Activated B cell treated with CpG ODN at 0.5 μM for 24 hours (primary cell): Measurements from ENCODE around the gene MLN. TPM values are rescaled to one million over a fixed set of nuclear protein-coding genes. Genes with fewer than 3 reads are reported as not detected.

Experiments
- ATAC-seq: fragments of 200-7000 bp; cut with Tn5 transposase; one replicate; pipeline ENCODE4 v1.10.0; 2021; ENCODE audit warnings: low read depth, mild to moderate bottlenecking, moderate library complexity
- CTCF ChIA-PET: fragments of 350-600 bp; sonication (Branson Sonifier 250); formaldehyde crosslinking; loops from one replicate; lab custom pipeline; 2021; ENCODE audit warnings: antibody characterized with exemption; lab: Charles Lee
- POLR2A ChIA-PET: fragments of 350-600 bp; sonication (Branson Sonifier 250); formaldehyde crosslinking; loops from one replicate; lab custom pipeline; 2021; ENCODE audit warnings: antibody characterized with exemption; lab: Charles Lee
- DNase-seq: peaks from one replicate; pipeline ENCODE4 v3.0.0; 2022
- H3K27ac Mint-ChIP-seq: one replicate; pipeline ENCODE4 v1.8.0; 2020; ENCODE audit warnings: mixed read lengths
- H3K27me3 Mint-ChIP-seq: one replicate; pipeline ENCODE4 v1.8.0; 2021; ENCODE audit warnings: mixed read lengths
- H3K36me3 Mint-ChIP-seq: one replicate; pipeline ENCODE4 v1.8.0; 2021; ENCODE audit warnings: low read depth, mixed read lengths
- H3K4me1 Mint-ChIP-seq: one replicate; pipeline ENCODE4 v1.8.0; 2021; ENCODE audit warnings: mixed read lengths
- H3K4me3 Mint-ChIP-seq: one replicate; pipeline ENCODE4 v1.8.0; 2020; ENCODE audit warnings: mild to moderate bottlenecking, mixed read lengths
- H3K9me3 Mint-ChIP-seq: one replicate; pipeline ENCODE4 v1.8.0; 2020; ENCODE audit warnings: mixed read lengths
- intact Hi-C: fragments of 100-400 bp; cut with micrococcal nuclease; formaldehyde crosslinking; loops from one replicate; pipeline ENCODE4 v1.15.1; 2024
- total RNA-seq: library from RNA; stranded (reverse); gene quantifications from 2 replicates; pipeline ENCODE4 v1.2.3, GENCODE V29; 2022
- TF ChIP-seq, protein P1 (sequence below): fragments of 200-600 bp; IDR thresholded peaks from one replicate; pipeline ENCODE4 v1.8.0; 2022; ENCODE audit warnings: antibody characterized with exemption, mild to moderate bottlenecking

MLN gene
- total RNA-seq, 1 donor from 2014 or later, result not detected

DNA sequence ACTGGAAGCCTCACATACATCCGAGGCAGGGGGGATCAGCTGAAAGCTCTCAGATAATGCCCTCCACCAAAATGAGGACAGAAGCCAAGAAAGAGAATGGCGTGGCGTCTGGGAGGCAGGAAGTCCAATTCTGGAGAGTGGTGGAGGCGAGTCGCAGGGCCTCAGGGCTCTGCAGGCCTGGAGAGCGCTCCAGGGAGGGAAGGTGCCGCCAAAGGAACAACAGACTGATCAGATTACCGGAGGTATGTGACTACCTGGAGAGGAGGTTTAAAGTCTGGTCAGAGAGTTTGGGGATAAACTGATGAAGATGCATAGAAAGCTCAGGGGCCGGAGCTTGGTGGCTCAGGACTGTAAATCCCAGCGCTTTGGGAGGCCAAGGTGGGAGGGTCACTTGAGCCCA is 45.9 kb downstream of the MLN start:
- H3K4me1 Mint-ChIP-seq, result peaks cover 7% of the 10 kb centered on the region
- ChIA-PET POLR2A (no interaction called here), CTCF (interaction anchor here (1.4 kb wide), 2 partner anchors 13 to 15 kb away, joined by 4 to 5 read pairs; no protein-coding TSS in a partner anchor)
- H3K9me3 Mint-ChIP-seq, result no peaks in the 10 kb centered on the region
- H3K36me3 Mint-ChIP-seq, result no peaks in the 10 kb centered on the region
- H3K4me3 Mint-ChIP-seq, result no peak overlapping the region
- ATAC-seq (no peak), DNase-seq (no peak)
- intact Hi-C loops, result no loop called here
- TF ChIP-seq, protein P1, sequence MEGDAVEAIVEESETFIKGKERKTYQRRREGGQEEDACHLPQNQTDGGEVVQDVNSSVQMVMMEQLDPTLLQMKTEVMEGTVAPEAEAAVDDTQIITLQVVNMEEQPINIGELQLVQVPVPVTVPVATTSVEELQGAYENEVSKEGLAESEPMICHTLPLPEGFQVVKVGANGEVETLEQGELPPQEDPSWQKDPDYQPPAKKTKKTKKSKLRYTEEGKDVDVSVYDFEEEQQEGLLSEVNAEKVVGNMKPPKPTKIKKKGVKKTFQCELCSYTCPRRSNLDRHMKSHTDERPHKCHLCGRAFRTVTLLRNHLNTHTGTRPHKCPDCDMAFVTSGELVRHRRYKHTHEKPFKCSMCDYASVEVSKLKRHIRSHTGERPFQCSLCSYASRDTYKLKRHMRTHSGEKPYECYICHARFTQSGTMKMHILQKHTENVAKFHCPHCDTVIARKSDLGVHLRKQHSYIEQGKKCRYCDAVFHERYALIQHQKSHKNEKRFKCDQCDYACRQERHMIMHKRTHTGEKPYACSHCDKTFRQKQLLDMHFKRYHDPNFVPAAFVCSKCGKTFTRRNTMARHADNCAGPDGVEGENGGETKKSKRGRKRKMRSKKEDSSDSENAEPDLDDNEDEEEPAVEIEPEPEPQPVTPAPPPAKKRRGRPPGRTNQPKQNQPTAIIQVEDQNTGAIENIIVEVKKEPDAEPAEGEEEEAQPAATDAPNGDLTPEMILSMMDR, result no peak
- H3K27ac Mint-ChIP-seq, result no peak overlapping the region
- peaks cover 9% of the 10 kb centered on the region for H3K27me3 Mint-ChIP-seq

DNA sequence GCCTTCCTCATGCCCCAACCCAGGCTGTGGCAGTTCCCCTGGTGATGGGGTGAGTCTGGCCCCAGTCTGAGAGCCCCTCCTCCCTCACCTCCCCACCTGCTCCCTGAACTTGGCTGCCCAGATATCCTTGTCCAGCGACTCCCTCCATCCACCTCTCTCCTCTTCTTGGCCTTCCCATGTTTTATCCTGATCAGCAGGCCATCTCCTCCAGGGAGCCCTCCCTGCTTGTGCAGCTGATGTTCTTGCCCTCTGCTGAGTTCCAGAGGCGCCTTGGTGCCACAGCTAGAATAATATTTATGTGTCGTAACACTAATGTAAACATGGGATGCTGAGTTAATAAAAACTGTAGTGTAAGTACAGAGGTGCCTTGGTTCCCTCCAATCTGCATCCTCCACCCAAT is 46.7 kb downstream of the MLN start:
- intact Hi-C loops, result no loop called here
- ChIA-PET CTCF (interaction anchor here (1.4 kb wide), 2 partner anchors 14 kb away, joined by 4 to 5 read pairs; no protein-coding TSS in a partner anchor), POLR2A (no interaction called here)
- ATAC-seq (no peak), DNase-seq (no peak)
- Mint-ChIP-seq H3K9me3 (no peaks in the 10 kb centered on the region), H3K4me3 (no peak overlapping the region), H3K27ac (no peak overlapping the region), H3K4me1 (peaks cover 7% of the 10 kb centered on the region), H3K36me3 (no peaks in the 10 kb centered on the region), H3K27me3 (peaks cover 7% of the 10 kb centered on the region)
- TF ChIP-seq, protein P1, result no peak

DNA sequence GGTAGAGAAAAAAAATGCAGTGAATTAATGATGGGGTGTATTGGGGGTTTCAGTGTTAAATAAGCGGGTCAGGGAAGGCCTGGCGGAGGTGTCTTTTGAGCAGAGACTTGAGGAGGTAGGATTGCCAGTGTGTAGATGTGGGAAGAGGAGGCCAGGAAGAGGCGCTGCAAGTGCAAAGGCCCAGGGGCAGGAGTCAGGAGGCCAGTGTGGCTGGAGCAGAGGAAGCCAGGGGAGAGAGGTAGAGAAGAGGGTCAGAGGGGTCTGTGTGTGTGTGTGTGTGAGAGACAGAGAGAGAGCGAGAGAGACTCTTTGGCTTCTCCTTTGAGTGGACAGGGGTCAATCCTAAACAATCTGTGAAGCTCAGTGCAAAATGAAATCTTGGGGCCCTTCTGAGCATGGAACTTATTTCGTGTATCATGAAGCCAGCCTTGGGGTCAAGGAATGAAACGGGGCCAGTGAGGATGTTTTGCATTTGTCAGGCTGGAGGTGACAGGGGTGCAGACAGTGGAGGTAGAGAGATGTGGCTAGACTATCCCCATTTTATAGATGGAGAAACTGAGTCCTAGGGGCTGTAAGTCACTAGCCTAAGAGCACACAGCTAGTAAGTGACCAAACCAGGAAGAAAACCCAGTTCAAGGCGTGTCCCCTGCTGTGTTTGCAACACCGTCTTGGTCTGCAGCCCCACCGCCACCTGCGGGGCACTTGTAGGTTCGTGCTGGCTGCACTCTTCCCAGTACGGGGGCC is 47.4 kb downstream of the MLN start:
- ChIA-PET CTCF (no interaction called here), POLR2A (no interaction called here)
- intact Hi-C loops, result no loop called here
- H3K36me3 Mint-ChIP-seq, result no peaks in the 10 kb centered on the region
- H3K27me3 Mint-ChIP-seq, result peaks cover 6% of the 10 kb centered on the region
- TF ChIP-seq, protein P1, result no peak
- H3K9me3 Mint-ChIP-seq, result no peaks in the 10 kb centered on the region
- DNase-seq (no peak), ATAC-seq (no peak)
- H3K4me1 Mint-ChIP-seq, result peaks cover 7% of the 10 kb centered on the region
- no peak overlapping the region for H3K4me3 Mint-ChIP-seq
- no peak overlapping the region for H3K27ac Mint-ChIP-seq

DNA sequence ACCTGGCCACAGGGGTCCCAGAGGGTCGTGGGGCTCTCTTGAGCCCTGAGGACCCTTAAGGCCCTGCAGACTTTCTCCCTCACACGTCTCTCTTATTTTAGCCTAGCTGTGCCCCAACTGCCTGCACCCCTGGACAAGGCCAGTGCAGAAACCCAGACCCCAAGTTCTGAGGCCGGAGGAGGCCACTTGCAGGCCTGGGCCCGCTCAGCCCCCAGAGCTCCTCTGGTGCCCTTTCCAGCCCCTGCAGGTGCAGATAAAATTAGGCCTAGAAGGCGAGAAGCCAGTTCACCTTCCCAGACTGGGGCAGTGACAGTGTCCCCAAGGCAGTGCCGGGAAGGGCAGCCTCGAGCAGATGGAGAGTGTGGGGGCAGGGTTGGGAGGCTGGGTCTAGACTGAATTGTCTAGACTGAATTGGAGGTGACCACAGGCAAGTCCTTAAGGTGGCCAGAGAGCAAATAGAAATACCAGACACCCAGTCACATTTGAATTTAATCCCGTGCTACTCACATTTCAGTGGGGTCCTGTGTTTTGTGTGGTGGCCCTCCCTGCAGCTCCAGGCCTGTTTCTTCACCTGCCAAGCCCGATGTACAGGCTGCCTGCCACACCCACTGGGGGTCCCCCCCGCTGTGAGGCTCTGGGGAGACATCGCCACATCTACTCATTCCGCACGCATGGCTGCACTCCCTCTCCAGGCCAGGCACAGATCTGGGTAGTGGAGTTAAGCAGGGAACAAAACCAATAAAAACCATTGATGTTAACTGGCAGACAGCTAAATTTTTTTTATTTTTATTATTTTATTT is 48.5 kb downstream of the MLN start:
- ATAC-seq (no peak), DNase-seq (no peak)
- CTCF ChIA-PET, result no interaction called here
- POLR2A ChIA-PET, result no interaction called here
- Mint-ChIP-seq H3K36me3 (no peaks in the 10 kb centered on the region), H3K9me3 (no peaks in the 10 kb centered on the region), H3K27me3 (peaks cover 6% of the 10 kb centered on the region), H3K27ac (no peak overlapping the region), H3K4me3 (no peak overlapping the region), H3K4me1 (peaks cover 7% of the 10 kb centered on the region)
- TF ChIP-seq, protein P1, result no peak
- intact Hi-C loops, result no loop called here

DNA sequence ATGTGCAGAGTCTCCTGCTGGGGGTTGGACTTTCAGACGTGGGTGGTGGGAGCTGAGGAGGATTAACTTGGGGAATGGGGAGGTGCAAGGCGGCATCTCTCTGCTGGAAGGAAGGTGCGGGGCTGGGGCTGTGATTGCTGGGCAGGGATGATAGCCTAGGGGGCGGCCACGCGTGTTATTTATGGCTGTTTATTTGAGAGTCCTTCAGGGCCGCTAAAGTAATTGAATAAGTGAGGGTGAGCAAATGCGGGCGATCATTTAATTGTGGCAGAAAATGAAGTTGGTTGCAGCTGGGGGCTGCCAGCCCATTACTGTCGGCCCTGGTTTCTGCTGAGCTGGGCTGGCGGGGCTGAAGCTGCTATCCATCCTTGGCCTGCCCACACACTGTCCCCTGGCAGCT is 49.6 kb downstream of the MLN start:
- Mint-ChIP-seq H3K4me1 (peaks cover 7% of the 10 kb centered on the region), H3K36me3 (no peaks in the 10 kb centered on the region), H3K27me3 (peaks cover 6% of the 10 kb centered on the region), H3K27ac (no peak overlapping the region), H3K4me3 (no peak overlapping the region), H3K9me3 (no peaks in the 10 kb centered on the region)
- CTCF ChIA-PET, result interaction anchor here (1.0 kb wide), 1 partner anchor 10 kb away, joined by 3 read pairs; no protein-coding TSS in a partner anchor
- POLR2A ChIA-PET, result no interaction called here
- TF ChIP-seq, protein P1, result no peak
- no peak for ATAC-seq
- DNase-seq, result no peak
- intact Hi-C loops, result no loop called here
